HUES64 (cell line): ENCODE measurements around the gene CPEB4.
A peak's percentile ranks its signal among the peaks of the same experiment; 100 is the strongest.

ENCODE experiments used
- H3K27ac ChIP-seq: 2 replicates; pipeline ENCODE4 v1.7.0; 2013; ENCODE audit warnings: low read depth, low read length, inconsistent platforms
- H3K27me3 ChIP-seq: 2 replicates; pipeline ENCODE4 v1.6.1; 2013; ENCODE audit warnings: mild to moderate bottlenecking, low read length; ENCODE audit not compliant: insufficient read depth
- H3K36me3 ChIP-seq: 2 replicates; pipeline ENCODE4 v1.6.1; 2013; ENCODE audit warnings: mild to moderate bottlenecking, low read length; ENCODE audit not compliant: insufficient read depth
- H3K4me1 ChIP-seq: 2 replicates; pipeline ENCODE4 v1.6.1; 2013; ENCODE audit warnings: mild to moderate bottlenecking, low read length, moderate library complexity; ENCODE audit not compliant: insufficient read depth
- H3K4me3 ChIP-seq: 2 replicates; pipeline ENCODE4 v1.5.1; 2013; ENCODE audit warnings: mild to moderate bottlenecking, low read length, moderate library complexity
- H3K9ac ChIP-seq: 2 replicates; pipeline ENCODE4 v1.6.1; 2013; ENCODE audit warnings: mild to moderate bottlenecking, low read depth, low read length
- H3K9me3 ChIP-seq: 2 replicates; pipeline ENCODE4 v1.6.1; 2013; ENCODE audit warnings: low read depth, low read length; ENCODE audit not compliant: insufficient read depth
- WGBS: fragments of 150-250, 120-280 bp; methylation state at CpG from one replicate; pipeline ENCODE4 v1.1.7; 2013; ENCODE audit warnings: missing lambda C conversion rate; 5-methylcytosine and 5-hydroxymethylcytosine counted together

Gene CPEB4

GRCh38 chr5:173907284-173907683, 19.1 kb downstream of the CPEB4 start:
- Histone ChIP-seq H3K27ac (no peak overlapping the region), H3K4me1 (peaks cover 22% of the 10 kb centered on the region), H3K9me3 (no peaks in the 10 kb centered on the region), H3K36me3 (no peaks in the 10 kb centered on the region), H3K27me3 (no peaks in the 10 kb centered on the region), H3K4me3 (no peak overlapping the region), H3K9ac (no peak overlapping the region)
- WGBS: 90% methylated on average over 1 of the region's 1 CpG

DNA sequence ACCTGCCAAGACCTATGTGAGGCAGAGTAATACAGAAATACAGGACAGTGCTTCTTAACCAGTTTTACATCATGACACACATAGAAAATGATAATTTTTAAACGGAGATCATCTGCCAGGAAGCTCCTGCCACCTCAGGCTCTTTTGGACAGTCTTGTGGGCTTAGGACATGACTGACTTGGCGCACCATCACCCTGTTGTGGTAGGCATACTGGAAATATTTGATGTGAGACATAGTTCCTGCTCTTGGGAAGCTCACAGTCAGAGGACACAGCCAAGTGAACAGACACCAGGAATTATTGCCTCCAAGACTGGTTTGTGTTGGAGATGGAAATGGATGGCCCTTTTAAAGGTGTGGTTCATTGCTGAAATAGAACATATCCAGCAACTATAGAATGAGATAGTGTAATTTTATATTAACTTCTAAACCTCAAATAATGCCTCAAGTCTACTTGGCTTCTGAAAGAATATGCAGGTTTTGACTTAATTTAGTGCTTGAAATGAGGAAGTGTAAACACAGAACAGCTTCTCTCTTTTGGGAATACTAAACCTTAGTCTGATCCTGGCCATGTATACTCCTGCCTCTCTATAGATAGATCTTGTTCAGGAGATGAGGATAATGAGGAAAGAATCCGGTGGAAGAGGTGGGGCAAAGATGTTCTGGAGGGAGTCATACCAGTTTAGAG, 19.7 kb downstream of the CPEB4 start:
- 68% methylated on average over 3 of the region's 3 CpGs for WGBS
- H3K27ac ChIP-seq: no peak overlapping the region

DNA sequence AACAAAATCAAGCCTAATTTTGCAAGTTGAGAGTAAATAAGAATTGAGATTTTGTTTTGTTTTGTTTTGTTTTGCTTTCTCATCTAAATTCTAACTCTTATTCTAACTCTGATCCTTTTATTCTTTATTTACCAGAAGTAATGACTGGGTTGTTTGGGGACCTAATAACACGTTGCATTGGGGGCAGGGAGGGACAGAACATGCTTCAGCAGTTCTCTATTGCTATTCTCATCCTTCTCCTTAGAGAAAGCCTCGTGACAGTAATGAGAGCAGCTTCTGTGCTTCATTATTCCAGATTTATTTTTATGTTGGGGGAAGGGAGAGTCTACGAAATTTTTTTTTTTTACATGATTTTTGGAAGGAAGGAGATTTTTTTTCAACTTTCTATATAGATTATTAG, 21.1 kb downstream of the CPEB4 start:
- Histone ChIP-seq H3K9me3 (no peaks in the 10 kb centered on the region), H3K27me3 (no peaks in the 10 kb centered on the region), H3K9ac (peak overlapping the region; percentile 36; the same call in 1 of the 2 replicates), H3K27ac (no peak overlapping the region), H3K4me3 (no peak overlapping the region), H3K36me3 (no peaks in the 10 kb centered on the region), H3K4me1 (peaks cover 16% of the 10 kb centered on the region)
- 58% methylated on average over 2 of the region's 3 CpGs for WGBS

More for the DNA sequence above, 19.7 kb downstream of the CPEB4 start:
- no peak overlapping the region for H3K9ac ChIP-seq
- H3K9me3 ChIP-seq: no peaks in the 10 kb centered on the region
- peaks cover 16% of the 10 kb centered on the region for H3K4me1 ChIP-seq
- no peaks in the 10 kb centered on the region for H3K27me3 ChIP-seq
- no peaks in the 10 kb centered on the region for H3K36me3 ChIP-seq
- no peak overlapping the region for H3K4me3 ChIP-seq

GRCh38 chr5:173910215-173910614, 22.1 kb downstream of the CPEB4 start:
- Histone ChIP-seq H3K27me3 (no peaks in the 10 kb centered on the region), H3K4me1 (peaks cover 23% of the 10 kb centered on the region), H3K9ac (no peak overlapping the region), H3K4me3 (no peak overlapping the region), H3K9me3 (no peaks in the 10 kb centered on the region), H3K36me3 (no peaks in the 10 kb centered on the region), H3K27ac (no peak overlapping the region)
- WGBS: 70% methylated on average over 3 of the region's 3 CpGs

DNA sequence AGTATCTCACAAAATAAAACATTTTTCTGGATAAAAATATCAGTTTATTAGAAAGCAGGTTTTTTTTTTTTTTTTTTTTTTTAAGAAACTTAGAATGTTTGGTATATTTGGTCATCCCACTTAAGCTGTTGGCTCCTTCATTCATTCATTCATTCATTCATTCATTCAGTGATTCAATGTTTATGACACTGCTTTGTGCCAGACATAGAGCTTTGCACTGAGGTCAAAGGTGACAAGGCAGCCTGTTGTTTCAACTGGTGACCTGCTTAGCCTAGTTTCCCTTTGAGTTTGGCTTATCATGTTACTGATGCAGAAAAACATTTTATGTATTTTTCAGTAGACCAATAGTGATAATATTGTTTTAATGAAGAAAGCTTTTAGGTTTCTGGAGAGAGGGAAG, 23.5 kb downstream of the CPEB4 start:
- H3K4me3 ChIP-seq: no peak overlapping the region
- H3K9me3 ChIP-seq: no peaks in the 10 kb centered on the region
- H3K27ac ChIP-seq: no peak overlapping the region
- peaks cover 37% of the 10 kb centered on the region for H3K4me1 ChIP-seq
- H3K9ac ChIP-seq: no peak overlapping the region
- H3K36me3 ChIP-seq: no peaks in the 10 kb centered on the region
- H3K27me3 ChIP-seq: no peaks in the 10 kb centered on the region

- 90% methylated on average over 3 of the region's 4 CpGs for WGBS
- Histone ChIP-seq H3K4me1 (peaks cover 41% of the 10 kb centered on the region), H3K27me3 (no peaks in the 10 kb centered on the region), H3K9me3 (no peaks in the 10 kb centered on the region), H3K36me3 (no peaks in the 10 kb centered on the region), H3K4me3 (no peak overlapping the region), H3K27ac (no peak overlapping the region), H3K9ac (no peak overlapping the region)
Observed at GRCh38 chr5:173913686-173914321, 25.7 kb downstream of the CPEB4 start.

- Histone ChIP-seq H3K4me1 (peaks cover 54% of the 10 kb centered on the region), H3K36me3 (no peaks in the 10 kb centered on the region), H3K27ac (peak overlapping the region; percentile 86), H3K4me3 (no peak overlapping the region), H3K9ac (peak overlapping the region; percentile 13; the same call in 1 of the 2 replicates), H3K9me3 (no peaks in the 10 kb centered on the region), H3K27me3 (no peaks in the 10 kb centered on the region)
- WGBS: 91% methylated on average over 6 of the region's 7 CpGs
Observed at GRCh38 chr5:173915310-173916014, 27.3 kb downstream of the CPEB4 start.

DNA sequence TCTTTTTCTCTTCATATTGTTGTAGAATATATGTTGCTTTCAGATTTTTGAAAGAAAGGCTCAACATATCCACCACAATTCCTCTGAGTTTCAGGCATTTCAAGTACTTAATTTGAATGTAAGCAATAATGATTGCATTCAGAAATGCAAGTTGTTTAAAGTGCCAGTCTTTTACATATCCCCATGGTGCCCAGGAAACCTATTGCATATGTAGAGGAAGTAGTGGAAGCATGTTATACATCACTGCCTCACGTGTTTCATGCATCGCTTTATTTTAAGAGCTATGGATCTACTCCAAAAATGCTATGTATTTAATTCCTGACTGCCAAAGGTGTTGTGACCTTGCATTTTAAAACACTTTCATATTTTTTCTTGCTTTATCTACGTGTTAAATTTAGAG, 28.1 kb downstream of the CPEB4 start:
- Histone ChIP-seq H3K27me3 (no peaks in the 10 kb centered on the region), H3K4me1 (peaks cover 57% of the 10 kb centered on the region), H3K36me3 (no peaks in the 10 kb centered on the region), H3K9me3 (no peaks in the 10 kb centered on the region), H3K9ac (peak overlapping the region; percentile 32; the same call in 1 of the 2 replicates), H3K4me3 (no peak overlapping the region), H3K27ac (peak overlapping the region; percentile 86)
- WGBS: 38% methylated on average over 2 of the region's 3 CpGs

GRCh38 chr5:173917788-173918786, 29.9 kb downstream of the CPEB4 start:
- Histone ChIP-seq H3K36me3 (no peaks in the 10 kb centered on the region), H3K4me3 (peak overlapping the region; percentile 70), H3K27ac (peak overlapping the region; percentile 81), H3K4me1 (peaks cover 61% of the 10 kb centered on the region), H3K9ac (peak overlapping the region; percentile 88), H3K9me3 (no peaks in the 10 kb centered on the region), H3K27me3 (no peaks in the 10 kb centered on the region)
- WGBS: 4% methylated on average over 18 of the region's 19 CpGs

GRCh38 chr5:173919443-173919842, 31.3 kb downstream of the CPEB4 start:
- H3K9ac ChIP-seq: peak overlapping the region; percentile 1; the same call in 1 of the 2 replicates
- WGBS: 100% methylated on average over 2 of the region's 2 CpGs
- no peak overlapping the region for H3K27ac ChIP-seq
- H3K27me3 ChIP-seq: no peaks in the 10 kb centered on the region
- no peaks in the 10 kb centered on the region for H3K9me3 ChIP-seq
- H3K36me3 ChIP-seq: no peaks in the 10 kb centered on the region
- peak overlapping the region; percentile 70; the same call in 1 of the 2 replicates for H3K4me3 ChIP-seq
- H3K4me1 ChIP-seq: peaks cover 68% of the 10 kb centered on the region
